ENCODE measurements around the gene CD72.
"Not testable (repeated sequence)": the region's sequence is repeated elsewhere in the genome, so short reads cannot be mapped to it uniquely, and the experiment has no call there.

Gene CD72

GRCh38 chr9:35628389-35628991 lies 10.3 kb upstream of the CD72 start:
- DNase-seq = no peak
- intact Hi-C loops (cut with DNase I) = no loop called here

- intact Hi-C loops (cut with DNase I) = no loop called here
- DNase-seq = no peak
These were observed 9.4 kb upstream of the CD72 start for GRCh38 chr9:35627575-35627974.

GRCh38 chr9:35619800-35620158 lies 1.6 kb upstream of the CD72 start:
- DNase-seq = no peak
- intact Hi-C loops (cut with DNase I) = no loop called here

DNA sequence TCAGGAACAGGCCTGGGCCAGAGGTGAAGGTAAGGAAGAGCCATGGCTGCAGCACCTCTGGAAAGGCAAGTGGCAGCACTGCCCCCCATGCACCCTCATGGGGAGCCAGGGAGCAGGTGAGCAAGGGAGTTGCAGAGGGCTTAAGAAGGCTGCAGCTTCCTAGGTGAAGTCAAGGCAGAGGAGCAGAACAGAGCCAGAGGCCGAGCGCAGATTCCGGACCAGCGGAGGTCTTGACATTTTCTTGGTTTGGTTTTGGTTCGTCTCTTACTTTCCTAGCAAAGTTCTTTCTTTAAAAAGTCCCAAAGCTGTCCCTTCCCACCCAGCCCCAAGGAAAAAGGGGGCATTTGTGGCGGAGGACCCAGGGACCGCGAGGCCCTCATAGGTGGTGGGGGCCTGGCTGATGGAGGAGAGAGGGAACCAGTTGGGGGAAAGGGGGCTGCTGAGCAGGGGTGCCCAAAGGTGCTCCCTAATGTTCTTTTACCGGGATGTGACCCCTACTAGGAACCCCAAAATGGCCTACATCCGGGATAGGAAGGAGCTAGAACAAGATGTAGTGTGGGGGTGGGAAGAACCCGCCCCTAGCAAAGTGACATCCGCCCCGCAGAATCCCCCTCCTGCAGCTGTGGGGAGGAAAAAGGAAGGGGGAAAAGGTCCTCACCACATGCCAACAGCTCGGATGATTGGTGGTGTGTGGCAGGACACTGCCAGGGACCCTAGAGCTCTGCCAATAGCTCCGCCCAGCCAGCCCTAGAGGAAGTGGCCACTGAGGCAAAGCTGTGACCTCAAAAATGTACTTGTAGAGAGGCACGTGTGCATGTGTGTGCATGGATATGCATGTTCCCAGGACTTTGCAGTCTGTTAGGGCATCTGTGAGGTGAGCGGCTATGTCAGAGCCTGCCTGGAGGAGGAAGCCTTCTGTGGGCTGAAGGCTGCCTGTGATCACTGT lies 914 bp upstream of the CD72 start:
- intact Hi-C loops (cut with DNase I) = no loop called here
- no peak for DNase-seq

DNA sequence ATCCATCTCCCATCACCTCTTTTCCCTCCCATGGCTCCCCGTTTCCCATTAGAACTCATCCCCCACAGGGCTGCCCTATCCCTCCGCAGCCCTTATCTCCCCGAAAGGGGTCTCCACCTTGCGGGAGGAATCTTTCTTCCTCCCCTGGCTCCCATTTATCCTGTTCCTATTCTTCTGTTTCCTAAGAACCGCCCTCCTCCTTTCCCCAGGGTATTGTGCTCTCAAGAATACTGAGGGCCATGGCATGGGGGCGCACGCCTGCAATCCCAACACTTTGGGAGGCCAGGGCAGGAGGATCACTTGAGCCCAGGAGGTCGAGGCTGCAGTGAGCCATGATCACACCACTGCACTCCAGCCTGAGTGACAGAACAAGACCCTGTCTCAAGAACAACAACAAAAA lies 665 bp downstream of the CD72 start:
- intact Hi-C loops (cut with DNase I) = no loop called here
- DNase-seq = no peak

- intact Hi-C loops (cut with DNase I) = no loop called here
- peak in 4 of 10 donors; percentile 23 to 90 (median 40) for DNase-seq
These were observed 1.3 kb downstream of the CD72 start for GRCh38 chr9:35616681-35617459.

GRCh38 chr9:35615981-35616680 lies 2.1 kb downstream of the CD72 start:
- intact Hi-C loops (cut with DNase I) = no loop called here
- no peak for DNase-seq

- intact Hi-C loops (cut with DNase I) = no loop called here
- no peak for DNase-seq
These were observed 5.4 kb downstream of the CD72 start for GRCh38 chr9:35612843-35613242.

- intact Hi-C loops (cut with DNase I); DNase-seq: not testable (repeated sequence)
These were observed 6.1 kb downstream of the CD72 start for GRCh38 chr9:35612066-35612465.

DNA sequence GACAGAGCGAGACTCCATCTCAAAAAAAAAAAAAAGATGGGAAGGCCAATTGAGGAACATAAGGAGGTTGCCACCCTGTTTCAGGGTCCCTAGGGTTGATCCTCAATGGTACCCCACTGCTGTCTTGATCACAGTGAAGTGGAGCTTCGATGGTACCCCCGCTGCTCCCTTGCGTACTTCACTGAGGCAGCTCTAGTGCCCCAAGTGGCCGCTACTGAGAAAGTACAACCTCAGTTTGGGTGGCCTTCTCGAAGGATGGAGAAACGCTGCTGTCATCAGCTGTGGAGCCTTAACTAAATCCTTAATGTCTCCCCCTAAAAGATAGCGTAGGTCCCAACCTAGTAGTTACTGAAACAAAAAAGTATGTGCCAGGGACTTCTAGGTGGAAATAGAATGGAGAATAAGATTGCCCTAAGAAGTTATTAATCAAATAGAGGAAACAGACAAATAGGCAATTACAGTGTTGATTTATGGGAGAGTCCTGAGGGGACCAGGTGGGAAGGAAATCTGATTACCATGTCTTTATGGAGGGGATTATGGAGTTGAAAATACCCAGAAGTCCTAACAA lies 6.9 kb downstream of the CD72 start:
- DNase-seq = peak in 6 of 10 donors; percentile 44 to 90 (median 52)
- intact Hi-C loops (cut with DNase I) = no loop called here

- no peak for DNase-seq
- intact Hi-C loops (cut with DNase I) = no loop called here
These were observed 8.4 kb downstream of the CD72 start for GRCh38 chr9:35609820-35610163.

DNA sequence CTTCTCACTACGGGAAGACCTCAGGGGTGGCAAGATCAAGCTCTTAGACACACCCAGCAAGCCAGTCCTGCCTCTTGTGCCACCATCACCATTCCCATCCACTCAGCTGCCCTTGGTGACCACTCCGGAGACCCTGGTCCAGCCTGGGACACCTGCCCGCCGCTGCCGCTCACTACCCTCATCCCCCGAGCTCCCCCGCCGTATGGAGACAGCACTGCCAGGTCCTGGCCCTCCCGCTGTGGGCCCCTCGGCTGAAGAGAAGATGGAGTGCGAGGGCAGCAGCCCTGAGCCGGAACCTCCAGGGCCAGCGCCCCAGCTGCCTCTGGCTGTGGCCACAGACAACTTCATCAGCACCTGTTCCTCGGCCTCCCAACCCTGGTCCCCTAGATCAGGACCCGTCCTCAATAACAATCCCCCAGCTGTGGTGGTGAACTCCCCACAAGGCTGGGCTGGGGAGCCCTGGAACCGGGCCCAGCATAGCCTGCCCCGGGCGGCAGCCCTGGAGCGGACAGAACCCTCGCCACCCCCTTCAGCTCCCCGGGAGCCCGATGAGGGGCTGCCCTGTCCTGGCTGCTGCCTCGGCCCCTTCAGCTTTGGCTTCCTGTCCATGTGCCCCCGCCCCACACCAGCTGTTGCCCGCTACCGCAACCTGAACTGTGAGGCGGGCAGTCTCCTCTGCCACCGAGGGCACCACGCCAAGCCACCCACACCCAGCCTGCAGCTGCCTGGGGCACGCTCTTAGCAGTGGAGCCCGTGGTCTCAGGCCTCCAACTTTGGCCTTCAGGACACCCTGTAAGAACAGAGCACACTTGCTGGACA lies 9.0 kb downstream of the CD72 start:
- no peak for DNase-seq
- intact Hi-C loops (cut with DNase I) = no loop called here

DNA sequence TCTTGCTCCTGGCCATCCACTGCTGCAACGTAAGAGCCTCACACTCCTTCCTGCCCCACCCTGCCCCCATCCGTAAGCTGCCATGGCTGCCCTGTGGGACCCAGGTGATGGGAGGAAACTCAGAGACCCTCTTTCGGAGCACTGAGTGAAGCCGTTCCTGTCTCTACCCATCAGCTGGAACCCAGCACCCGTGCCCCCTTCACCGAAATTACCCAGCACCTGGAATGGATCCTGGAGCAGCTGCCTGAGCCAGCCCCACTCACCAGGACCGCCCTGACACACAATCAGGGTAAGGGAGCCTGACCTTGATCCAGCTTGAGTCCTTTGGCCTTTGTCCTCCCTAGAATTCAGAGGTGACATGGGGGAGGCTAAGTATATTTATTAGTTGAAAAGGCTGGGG lies 10.0 kb downstream of the CD72 start:
- intact Hi-C loops (cut with DNase I) = no loop called here

GRCh38 chr9:35606726-35607125 lies 11.5 kb downstream of the CD72 start:
- intact Hi-C loops (cut with DNase I) = no loop called here
- DNase-seq = no peak

More for the DNA sequence above, 10.0 kb downstream of the CD72 start:
- DNase-seq = no peak

DNA sequence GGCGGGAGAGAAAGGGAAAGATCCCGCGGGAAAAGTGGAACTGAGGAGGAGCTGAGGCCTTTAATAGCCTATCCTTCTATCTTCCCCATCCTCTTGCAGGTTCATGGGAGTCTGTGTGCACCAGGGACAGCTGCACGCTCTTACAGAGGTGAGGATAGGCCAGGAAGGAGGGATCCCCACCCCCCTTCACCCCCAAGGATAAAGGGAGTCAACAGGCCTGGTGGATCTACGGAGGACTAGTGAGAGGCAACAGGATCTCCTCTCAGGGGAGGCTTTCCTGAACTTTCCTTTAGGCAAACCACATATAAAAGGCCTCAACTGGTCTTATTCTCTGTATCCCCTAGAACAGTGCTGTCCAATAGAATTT lies 12.1 kb downstream of the CD72 start:
- intact Hi-C loops (cut with DNase I) = no loop called here
- no peak for DNase-seq

- intact Hi-C loops (cut with DNase I) = loop anchor here (2.0 kb wide), 2 partner anchors 41 to 127 kb away; partner anchors contain the start of genes CREB3 and TLN1
- DNase-seq = peak in 5 of 10 donors; percentile 9 to 83 (median 25)
These were observed 12.7 kb downstream of the CD72 start for GRCh38 chr9:35605351-35606137.

DNA sequence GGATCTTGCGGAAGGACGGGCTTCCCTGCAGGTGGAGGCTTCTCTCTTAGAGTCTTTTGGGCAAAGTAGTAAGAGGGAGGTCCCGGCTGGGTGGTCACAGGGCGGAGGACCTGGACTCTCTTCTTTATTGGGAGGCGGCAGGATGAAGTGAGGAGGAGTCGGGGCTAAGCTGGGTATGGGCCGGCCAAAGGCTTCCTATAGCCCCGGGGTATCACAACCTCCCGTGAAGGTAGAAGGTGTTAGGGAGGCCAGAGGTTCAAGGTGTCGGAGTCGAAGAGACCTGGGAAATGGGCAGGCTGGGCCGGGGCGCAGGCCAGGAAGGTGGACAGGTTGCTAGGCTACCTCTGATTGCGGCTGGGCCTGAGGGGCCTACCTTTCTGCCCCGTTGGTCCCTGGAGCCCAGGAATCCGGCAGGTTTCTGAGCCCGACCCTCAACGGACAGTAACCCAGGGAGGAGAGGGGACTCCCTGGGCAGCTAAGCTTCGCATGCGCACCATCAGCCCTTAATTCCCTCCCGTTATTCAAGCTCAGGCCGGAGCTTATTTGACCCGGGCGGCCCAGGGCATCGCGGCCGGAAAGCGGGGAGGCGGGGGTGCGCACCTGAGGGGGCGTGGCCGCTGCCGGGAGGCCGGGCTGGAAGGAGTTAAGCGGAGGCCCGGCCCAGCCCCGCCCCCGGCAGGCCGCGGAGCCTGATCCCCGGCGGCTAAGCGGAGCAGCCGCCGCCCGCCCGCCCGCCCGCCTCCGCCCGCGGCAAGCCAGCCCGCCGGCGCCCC lies 13.4 kb downstream of the CD72 start, which contains the start of gene TESK1:
Gene TESK1, plus strand, starts transcription at position 685 of the 773 bp plus-strand sequence. CDS start 358 bp downstream, outside the sequence.
- intact Hi-C loops (cut with DNase I) = loop anchor here (2.0 to 5.0 kb wide), 3 partner anchors 42 to 128 kb away; partner anchors contain the start of genes CREB3 and TLN1
- DNase-seq = peak; percentile 35 to 94 (median 54)
